GM03348 (cell line): ENCODE data around the gene FTL.

Experiments
- DNase-seq: peaks from one replicate; pipeline ENCODE4 v3.0.0; 2012; ENCODE audit warnings: low spot score

FTL gene

DNA sequence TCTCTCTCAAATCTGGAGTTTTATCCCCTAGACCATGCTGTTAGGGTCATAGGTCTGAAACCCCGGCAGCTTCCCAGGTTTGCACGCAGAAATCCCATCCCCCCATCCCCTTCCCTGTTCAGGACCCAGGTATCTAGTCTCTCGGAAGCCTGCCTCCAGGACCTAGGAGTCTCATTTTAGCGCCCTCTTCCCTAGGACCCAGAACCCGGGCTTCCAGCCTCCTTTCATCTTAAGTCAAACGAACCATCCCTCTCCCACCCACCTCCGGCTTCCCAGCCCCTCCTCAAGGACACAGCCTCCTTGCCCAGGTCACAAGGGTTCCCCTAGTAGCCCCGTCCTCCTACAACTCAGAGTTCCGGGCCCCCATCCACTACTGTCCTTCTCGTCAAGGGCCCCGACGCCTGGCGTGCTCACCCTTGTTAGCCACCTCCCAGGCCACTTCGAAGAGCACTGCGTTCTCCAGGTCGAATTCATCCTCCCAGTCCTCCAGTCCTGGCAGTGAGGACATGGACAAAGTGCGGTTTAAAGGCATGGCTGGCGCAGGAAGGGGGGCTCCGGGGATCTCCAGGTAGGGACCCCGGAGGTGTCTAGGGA lies 27.6 kb downstream of the FTL start:
- no peak for DNase-seq

DNA sequence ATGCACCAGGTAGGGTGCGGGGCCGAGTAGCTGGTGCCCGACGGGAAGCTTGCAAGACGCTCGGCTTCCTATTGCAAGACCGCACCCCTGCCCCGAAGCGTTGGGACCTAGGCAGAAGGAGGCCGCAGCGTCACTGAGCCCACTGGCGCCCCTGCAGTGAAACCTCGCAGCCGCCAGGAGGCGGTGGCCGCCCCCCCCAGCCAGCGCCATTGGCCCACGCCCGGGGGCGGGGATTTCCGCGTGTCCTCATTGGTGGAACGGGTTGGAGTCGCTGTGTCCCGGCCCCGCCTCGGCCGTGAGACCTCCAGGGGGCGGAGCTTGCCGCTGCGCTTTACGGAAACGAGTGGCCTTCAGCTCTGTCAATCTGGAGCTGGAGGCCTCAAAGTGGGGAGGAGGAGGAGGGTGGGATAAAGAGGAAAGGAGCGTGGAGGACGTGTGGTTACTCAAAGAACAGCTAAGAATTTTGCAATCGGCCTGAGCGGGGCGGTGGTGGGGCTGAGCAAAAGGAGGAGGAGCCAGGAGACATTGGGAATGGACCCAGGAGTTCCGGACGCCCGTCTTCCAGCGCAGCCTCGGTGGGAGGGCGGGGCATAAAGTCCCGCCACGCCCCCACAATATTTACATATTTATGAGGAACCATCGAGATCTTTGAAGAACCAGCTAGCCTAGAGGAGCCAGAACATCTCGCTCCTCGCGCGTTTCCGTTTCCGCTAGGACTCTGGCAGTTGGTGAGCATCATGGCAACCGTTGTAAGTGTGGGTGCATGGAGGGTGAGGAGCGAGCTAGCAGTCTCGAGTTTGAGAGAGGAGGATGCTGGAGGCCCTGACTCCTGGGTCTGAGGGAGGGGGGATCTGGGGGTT lies 28.3 kb downstream of the FTL start, which contains the start of the genes GYS1 and RUVBL2:
GYS1 (minus strand) TSS at position 135 of the 860 bp plus-strand sequence. CDS start 197 bp downstream, outside the sequence.
RUVBL2 (plus strand) TSS at position 713 of the 860 bp plus-strand sequence; CDS start at position 738, 25 bp downstream.
- DNase-seq: peak; percentile 99

DNA sequence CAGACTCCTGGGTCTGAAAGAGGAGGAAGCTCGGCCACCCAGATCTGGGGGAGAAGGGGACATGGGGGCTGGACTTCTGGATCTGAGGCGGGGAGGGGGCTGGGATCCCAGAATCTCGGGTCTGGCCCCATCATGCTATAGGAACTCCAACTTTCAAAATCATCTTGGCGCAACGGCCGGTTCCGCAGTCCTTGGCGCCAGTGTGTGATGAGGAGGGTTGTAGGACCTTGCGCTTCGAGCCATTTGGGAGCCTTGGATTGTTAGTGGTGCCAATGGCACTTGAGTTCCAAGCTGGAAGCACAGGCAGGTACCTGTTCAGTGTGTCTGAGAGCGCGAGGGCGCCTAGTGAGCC lies 28.9 kb downstream of the FTL start:
- no peak for DNase-seq

DNA sequence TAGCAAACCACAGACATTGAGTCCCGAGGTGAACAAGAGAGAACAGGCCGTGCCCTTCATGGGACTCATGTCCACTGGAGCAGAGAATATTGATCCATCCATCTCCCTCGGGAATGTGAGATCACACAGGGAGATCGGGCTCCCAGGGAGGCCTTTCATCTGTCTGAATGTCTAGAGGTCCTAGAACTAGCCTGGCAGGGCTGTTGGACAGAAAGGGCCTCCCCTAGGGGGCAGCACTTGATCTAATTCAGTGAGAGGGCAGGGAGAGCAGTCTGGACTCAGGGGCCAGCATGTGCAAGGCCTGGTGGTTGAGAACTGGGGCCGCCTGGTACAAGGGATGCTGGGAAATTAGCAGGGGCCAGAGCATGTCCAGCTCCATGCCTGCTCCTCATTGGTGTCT lies 32.9 kb downstream of the FTL start:
- peak; percentile 61 for DNase-seq

DNA sequence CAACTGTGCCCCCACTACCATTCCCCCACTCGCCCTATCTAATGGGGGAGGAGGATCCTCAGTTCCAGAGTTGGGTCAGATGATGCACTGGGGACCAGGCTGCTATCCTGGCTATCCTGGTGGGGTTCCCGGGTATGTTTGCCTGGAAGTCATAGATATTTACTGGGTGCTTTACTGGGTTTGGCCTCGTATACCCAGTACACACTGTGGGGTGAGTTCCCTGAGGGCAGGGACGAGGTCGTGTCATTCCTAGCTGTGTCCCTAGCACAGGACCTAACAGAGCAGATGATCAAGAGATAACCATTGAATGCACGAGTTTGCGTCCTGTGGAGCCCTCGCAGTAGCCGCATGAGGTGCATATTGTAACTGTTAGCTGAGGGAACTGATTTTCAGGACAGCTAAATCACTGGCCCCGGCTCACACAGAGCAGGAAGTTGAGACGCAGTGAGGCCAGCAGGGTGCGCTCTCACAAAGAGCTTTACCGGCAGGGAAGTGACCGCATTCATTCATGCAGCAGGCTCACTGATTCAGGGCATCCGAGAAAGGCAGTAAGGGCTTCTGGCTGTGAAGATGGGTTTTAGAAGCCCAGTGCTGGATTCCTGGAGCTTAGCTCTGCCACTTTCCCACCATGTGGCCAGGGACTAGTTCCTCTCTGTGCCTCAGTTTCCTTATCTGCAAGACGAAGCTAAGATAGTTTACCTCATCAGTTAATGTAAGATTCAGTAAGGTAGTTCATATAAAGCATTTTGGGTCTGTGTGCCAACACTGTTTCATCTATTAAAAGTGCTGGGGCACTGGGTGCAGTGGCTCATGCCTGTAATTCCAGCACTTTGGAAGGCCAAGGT lies 34.6 kb downstream of the FTL start:
- peak; percentile 67 for DNase-seq

DNA sequence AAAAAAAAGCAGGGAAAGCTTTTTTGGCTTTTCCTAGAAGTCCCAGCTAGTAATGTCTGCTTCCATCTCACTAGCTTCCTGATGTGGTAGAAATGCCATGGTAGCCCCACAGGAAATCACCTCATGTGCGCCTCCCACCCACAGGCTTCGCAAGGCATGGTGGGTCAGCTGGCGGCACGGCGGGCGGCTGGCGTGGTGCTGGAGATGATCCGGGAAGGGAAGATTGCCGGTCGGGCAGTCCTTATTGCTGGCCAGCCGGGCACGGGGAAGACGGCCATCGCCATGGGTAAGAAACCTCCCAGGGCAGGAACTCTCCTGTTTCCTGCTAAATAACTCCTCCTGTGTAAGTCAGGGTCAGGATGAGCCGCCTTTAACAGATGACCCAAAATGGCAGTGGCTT lies 39.0 kb downstream of the FTL start:
- no peak for DNase-seq

DNA sequence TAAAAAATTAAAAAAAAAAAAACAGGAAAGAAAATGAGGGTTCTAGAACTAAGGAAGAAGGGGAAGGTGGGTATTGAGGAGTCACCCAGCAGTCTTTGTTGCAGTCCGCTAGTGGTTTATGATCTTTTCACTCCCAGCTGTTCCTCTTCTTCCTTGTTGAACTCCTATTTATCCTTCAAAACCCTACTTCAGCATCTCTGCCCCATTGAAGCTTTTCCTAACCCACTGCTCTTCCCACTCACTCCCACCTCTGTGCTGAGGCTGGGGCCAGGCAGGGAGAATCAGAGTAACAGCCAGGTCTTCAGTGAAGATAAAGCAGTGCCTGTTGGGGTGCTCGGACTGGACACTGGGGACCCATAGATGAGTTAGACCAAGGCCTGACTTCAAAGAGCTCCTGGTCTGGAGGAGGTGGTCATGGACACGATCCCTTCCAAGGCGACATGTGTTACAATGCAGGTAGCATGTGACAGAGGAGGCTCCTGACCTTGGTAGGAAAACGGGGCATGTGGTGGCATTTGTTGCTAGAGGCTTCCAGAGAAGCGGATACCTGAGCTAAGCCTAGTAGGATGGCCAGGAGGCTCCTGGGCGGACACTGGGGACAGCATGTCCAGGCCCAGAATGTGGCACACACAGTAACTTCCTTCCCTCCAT lies 40.0 kb downstream of the FTL start:
- no peak for DNase-seq

DNA sequence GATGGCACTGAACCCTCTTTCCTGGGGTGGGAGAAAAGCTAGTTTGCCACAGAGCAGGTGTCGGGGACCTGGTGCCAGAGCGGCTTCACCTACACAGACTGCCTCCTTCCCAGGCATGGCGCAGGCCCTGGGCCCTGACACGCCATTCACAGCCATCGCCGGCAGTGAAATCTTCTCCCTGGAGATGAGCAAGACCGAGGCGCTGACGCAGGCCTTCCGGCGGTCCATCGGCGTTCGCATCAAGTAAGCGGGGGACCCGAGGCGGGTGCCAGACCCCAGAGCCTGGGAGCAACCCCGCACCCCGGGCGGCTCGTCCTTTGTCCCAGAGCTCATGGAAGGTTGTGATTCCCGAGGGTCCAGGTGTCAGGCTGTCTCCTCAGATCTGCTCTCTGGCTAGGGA lies 41.8 kb downstream of the FTL start:
- no peak for DNase-seq

DNA sequence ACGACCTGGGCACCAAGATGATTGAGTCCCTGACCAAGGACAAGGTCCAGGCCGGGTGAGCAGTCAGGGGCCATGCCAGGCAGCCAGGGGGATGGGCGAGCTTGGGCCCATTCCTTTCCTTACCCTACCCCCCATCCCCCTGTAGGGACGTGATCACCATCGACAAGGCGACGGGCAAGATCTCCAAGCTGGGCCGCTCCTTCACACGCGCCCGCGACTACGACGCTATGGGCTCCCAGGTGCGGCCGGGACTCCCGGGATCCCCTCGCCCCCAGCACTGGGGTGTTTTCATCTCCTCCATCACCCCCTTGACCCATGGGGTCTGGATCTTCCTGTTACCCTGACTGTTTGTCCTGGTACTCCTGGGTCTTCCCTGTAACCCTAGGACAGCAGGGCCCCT lies 44.7 kb downstream of the FTL start:
- DNase-seq: no peak

DNA sequence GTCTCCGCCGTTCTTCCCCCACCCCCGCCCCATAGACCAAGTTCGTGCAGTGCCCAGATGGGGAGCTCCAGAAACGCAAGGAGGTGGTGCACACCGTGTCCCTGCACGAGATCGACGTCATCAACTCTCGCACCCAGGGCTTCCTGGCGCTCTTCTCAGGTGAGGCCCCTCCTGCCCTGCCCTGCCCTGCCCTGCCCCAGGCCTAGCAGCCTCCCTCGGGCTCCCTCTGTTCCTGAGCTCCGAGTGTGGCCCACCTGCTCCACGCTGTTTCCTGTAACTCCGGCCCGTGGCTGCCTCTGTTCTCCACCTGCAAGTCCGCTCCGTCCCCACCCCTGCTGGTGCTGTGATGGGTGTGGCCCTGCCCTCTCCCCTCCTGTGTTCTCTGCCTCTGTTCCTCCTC lies 45.3 kb downstream of the FTL start:
- DNase-seq: no peak

DNA sequence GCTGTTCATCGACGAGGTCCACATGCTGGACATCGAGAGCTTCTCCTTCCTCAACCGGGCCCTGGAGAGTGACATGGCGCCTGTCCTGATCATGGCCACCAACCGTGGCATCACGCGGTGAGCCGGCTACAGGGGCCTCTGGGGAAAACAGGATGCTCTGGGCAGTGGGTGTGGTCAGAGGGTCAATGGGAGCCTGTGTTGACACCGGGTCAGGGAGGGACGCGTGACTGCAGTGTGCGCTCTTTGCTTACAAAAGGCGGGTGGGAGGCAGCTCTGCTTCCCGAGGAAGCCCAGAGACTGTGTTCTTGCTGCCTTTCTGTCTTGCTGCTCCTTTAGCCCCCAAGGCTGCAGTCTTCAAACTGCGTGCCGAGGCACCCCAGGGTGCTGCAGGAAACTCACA lies 46.1 kb downstream of the FTL start:
- DNase-seq: no peak

DNA sequence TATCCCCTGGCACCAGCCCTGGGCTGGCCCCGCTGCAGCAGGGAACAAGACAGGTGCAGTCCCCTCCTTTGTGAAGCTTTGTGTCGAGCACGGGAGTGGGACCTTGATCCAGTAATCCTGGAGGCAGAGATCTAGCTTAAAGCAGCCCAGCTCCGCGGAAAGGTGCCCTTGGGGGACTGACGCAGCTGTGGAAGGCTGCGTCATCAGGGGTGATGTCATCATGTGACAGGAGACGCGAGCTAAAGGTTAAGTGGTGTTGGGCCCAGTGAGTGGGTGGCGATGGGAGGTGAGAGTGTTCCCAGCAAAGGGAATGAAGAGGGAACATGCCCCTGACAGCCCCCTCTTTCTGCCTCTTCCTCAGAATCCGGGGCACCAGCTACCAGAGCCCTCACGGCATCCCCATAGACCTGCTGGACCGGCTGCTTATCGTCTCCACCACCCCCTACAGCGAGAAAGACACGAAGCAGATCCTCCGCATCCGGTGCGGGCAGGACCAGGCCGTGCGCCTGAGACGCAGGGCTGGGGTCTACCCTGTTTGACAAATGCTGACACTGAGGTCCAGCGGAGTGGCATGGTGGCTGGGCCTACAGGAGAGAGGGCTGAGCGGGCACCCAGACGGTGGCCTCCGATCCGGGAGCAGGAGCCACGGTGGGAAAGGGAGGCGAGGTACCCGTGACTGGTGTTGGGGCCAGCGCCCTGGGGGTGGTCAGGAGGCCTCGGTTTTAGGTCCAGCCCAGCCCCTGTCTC lies 49.2 kb downstream of the FTL start:
- DNase-seq: no peak

DNA sequence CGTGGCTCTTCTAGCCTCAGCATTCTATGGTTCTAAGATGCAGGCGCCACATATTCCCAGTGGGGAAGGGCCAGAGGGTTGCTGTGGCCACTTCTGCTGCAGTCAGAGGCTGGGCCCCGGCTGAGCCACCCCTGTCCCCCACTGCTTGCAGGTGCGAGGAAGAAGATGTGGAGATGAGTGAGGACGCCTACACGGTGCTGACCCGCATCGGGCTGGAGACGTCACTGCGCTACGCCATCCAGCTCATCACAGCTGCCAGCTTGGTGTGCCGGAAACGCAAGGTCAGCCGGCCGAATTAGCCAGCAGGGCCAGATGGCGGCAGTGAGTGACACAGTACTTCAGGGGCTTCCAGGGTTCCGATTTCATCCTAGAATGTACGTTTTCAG lies 49.8 kb downstream of the FTL start:
- DNase-seq: no peak

DNA sequence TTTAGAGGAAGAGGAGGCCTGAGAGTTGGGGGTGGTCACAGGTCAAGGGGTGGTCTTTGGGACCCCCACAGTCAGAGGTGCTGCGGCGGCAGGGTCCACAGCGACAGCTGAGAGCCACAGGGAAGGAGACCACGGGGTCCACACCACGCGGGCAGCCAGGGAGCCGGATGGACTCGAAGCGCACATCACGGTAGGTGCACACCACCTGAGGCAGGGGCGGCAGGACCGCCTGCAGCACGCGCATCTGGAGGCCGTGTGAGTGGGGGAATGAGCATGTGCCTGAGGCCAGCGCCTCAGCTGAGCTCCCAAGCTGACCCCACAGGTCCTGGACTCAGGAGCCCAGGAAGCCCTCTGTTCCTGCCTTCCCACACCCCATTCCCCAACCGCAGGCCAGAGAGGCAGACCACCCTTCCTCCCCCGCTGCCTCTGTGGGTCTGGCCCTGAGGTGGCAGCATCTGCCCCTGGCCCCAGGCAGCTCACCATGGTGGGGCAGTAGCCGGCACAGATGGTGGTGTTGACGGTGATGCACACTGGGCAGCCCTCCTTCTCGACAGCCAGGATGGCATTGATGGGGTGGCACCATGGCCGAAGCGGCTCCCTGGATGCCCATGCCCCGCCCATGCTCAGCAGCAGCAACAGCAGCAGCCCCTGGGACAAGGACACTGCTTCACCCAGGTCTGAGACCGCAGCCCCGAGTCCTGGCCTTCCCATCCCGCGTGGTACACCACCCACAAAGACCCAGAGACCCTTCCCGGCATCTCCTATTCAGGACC lies 51.1 kb downstream of the FTL start:
- no peak for DNase-seq
